ENCODE measurements around the gene UTP15. TPM values are rescaled to one million over a fixed set of nuclear protein-coding genes. Genes with fewer than 3 reads are reported as not detected.

Gene UTP15
- total RNA-seq = 19.8 and 26.3 TPM in 2 replicates

- peak; percentile 96 for DNase-seq (ENCODE audit: low read depth, low spot score)
Observed at GRCh38 chr5:73565139-73565968, at the start of gene UTP15, which contains the start of gene ANKRA2. Gene UTP15 (plus strand): TSS chr5:73565743. CDS start chr5:73567345, 1,602 bp downstream. Gene ANKRA2 (minus strand): TSS chr5:73565639. CDS start chr5:73562881, 2,758 bp downstream.

DNA sequence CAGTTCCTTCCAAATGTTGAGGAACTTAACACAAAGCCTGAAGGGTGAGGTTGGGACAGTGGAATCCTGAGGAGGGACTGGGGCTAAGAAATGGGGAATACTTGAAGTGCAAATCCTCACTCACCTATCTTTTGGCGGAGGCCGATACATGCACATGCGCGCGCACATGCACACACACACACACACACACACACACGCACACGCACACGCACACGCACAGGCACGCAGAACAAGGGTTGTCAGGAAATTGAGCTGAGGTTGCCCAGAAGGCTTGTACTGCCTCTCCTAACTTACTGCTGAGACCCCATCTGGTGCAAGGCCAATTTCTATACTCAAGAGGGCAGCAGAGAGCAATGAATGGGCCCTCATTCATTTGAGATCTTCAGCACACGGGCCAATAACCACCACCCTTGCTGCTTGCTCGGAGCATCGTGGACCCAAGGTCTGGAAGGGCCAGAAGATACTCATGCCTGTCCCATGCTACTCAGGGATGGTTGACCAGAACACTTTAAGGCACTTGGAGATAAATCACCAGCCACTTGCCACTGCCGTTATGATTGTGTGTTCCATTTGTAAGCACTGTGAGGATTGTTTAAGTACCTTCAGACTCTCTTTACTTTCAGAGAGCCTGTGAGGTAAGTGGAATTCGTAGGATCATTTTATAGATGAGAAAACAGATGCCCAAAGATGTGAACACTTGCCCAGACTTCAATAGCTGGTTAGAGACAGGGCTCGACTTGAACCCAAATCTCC is 45.8 kb upstream of the UTP15 start:
- peak; percentile 55 for DNase-seq (ENCODE audit: low read depth, low spot score)

GRCh38 chr5:73522989-73523388 is 42.6 kb upstream of the UTP15 start:
- no peak for DNase-seq (ENCODE audit: low read depth, low spot score)

DNA sequence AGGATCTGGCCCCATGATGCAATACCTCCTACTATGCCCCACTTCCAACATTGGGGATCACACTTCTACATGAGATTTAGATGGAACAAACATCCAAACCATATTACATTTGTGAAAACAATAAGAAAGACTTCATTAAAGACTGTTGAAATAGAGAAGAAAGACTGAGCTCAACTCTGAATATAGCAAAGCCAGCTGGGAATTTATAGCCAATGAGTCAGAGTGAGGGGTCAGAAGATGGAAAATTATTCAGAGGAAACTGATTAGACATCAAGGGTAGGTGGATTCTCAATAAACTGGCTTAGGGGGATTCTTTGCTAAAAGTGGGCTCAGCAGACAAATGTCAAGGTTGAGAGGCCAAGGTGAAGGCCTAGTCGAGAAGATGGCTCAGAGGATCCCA is 41.7 kb upstream of the UTP15 start:
- no peak for DNase-seq (ENCODE audit: low read depth, low spot score)

GRCh38 chr5:73525606-73526203 is 39.8 kb upstream of the UTP15 start:
- DNase-seq (ENCODE audit: low read depth, low spot score) = no peak

DNA sequence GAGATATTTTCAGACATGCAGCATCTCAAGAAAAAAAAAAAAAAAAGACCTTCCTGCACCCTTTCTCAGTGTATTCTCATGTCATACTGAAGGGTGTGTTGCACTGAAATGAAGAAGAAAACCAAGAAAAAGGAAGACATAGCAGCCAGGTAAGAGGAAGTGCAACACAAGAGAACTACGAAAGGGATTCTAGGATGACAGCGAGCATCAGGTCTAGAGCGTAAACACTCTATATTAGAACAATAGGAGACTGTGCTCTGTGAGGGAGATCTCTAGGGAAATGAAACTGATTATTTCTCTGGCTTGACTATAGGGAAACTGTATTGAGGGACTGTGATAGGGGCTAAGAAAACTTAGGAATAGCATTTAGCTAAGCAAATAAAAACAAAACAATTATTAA is 37.3 kb upstream of the UTP15 start:
- no peak for DNase-seq (ENCODE audit: low read depth, low spot score)

DNA sequence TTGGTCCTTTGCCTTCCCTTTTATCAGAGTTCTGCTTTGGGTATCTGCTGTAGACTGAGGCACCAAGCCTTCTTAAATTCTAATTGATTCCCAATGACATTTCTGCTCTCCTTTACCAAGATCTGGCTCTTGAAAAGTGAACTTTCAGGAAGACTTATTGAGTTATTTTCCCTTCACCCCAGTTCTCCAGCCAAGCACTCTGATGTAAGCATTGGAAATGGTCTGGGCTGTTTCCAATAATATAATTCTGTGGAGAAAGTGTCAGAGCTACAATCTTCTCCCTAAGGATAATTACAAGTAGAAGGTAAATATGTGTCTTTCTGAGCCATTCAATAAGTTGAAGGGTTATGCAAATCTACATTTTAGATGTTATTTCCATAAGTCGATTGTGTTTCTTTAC is 36.5 kb upstream of the UTP15 start:
- DNase-seq (ENCODE audit: low read depth, low spot score) = no peak

DNA sequence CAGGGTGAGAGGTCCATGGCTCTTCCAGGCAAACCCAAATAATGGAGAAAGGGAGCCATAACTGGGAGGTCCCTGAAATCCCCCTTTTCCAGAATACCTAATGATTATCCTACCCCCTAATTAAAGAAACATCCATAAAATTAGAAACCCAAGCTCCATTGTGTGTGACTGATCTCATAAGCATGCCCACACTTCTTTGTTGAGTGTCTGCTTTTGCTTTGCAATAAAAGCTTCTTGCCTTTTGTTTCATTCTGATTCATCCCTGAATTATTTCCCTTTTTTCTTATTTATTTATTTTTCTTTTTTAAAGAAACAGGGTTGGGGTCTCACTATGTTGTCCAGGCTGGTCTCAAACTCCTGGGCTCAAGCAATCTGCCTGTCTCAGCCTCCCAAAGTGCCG is 34.2 kb upstream of the UTP15 start:
- no peak for DNase-seq (ENCODE audit: low read depth, low spot score)

- DNase-seq (ENCODE audit: low read depth, low spot score) = no peak
Observed at GRCh38 chr5:73532195-73532594, 33.3 kb upstream of the UTP15 start.

- DNase-seq (ENCODE audit: low read depth, low spot score) = no peak
Observed at GRCh38 chr5:73534011-73534644, 31.4 kb upstream of the UTP15 start.

- no peak for DNase-seq (ENCODE audit: low read depth, low spot score)
Observed at GRCh38 chr5:73534971-73535370, 30.6 kb upstream of the UTP15 start.

DNA sequence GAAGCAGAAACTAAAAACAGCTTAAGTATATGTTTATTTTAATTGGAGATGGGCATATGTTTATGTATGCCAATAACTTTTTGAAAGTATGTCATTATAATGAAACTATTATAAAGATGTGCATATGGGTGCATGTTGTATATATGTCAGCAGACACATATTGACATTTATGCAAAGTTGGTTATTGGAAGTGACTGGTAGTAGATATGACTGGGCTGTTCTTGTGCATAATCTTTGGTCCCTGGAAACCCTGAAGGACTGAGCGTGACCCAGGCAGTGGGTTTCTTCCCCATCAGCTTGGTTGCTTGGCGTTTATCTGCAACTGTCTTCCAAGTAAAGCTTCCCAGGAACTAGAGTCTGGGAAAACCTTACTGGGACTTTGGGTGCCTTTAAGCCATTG is 25.8 kb upstream of the UTP15 start:
- no peak for DNase-seq (ENCODE audit: low read depth, low spot score)

- no peak for DNase-seq (ENCODE audit: low read depth, low spot score)
Observed at GRCh38 chr5:73540192-73540591, 25.4 kb upstream of the UTP15 start.

DNA sequence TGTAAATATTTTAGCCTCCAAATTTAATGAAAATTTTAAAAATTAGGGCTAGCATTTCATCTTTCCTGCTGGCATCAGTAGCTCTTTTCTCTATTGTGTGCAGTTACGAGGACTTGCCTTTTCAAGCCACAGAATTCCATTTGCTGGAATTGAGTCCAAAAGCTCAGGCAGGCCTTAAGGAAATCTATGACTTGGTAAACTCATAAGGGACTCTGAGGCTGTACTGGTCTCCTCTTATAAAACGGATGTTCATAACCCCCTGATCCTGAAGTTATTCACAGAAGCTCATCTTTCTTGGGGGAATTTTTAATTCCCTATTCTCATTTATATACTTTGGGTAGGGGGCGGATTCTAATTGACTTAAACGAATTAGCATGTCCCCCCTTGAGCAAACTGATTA is 23.5 kb upstream of the UTP15 start:
- DNase-seq (ENCODE audit: low read depth, low spot score) = no peak

DNA sequence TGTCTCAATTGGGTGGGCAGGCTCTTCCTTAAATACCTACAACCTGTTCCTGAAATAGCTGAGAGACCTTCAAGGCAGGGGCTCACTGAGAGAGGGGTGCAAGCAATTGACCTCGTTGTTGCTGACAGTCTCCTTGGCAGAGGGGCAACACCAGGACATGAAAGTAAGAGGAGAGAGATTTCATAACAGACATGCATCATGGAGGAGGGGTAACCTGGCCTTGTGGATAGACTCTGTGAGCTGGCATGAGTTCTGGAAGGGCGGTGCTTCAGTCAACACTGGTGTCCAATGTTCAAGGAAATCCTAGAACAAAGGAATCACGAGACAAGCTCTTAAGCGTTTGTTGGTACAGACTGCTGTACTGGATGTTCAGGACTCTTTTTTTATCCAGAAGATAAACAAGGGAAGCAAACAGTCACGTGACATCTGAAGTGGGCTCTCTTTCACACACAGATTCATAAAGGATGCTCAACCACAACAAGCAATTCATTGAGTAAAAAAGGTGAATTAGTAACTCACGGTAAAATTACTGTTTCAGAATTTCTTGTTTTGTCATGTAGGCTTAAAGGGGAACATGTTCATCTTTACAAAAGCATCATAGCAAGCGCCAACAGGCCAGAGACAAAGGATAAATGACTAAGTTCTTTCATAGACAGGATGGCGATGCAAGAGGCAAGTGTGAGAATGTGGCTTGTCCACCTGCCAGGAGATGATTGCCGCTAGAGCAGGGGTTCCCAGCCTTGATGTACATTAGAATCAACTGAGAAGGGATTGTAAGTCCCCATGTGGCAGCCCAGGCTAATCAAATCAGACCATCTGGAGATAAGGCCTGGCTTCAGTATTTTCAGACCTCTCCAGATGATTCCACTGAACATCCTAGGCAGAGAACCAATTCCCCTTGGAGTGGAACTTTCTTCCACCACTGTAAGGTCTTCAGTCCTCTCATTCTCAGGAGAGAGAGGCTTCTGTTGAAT is 20.8 kb upstream of the UTP15 start:
- DNase-seq (ENCODE audit: low read depth, low spot score) = peak; percentile 83

DNA sequence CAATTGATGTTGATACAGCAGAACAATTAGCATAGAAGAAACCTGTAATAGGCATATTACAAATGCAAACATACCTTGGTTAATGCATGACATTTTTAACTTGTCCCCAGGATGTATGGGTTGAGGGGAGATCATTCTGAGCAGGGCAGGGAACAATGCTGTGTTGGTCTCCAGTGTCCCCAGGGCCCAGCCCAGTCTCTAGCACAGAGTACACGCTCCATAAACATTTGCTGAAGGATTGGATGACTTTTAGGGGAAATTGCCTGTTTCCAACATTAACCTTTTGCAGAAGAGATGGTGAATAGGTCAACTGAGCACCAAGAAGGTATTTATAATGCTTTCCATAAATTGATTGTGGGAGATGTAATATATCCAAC is 20.2 kb upstream of the UTP15 start:
- DNase-seq (ENCODE audit: low read depth, low spot score) = no peak

- DNase-seq (ENCODE audit: low read depth, low spot score) = no peak
Observed at GRCh38 chr5:73550016-73550415, 15.5 kb upstream of the UTP15 start.

- DNase-seq (ENCODE audit: low read depth, low spot score) = no peak
Observed at GRCh38 chr5:73552642-73553041, 12.9 kb upstream of the UTP15 start.

GRCh38 chr5:73558950-73559349 is 6.6 kb upstream of the UTP15 start:
- no peak for DNase-seq (ENCODE audit: low read depth, low spot score)

DNA sequence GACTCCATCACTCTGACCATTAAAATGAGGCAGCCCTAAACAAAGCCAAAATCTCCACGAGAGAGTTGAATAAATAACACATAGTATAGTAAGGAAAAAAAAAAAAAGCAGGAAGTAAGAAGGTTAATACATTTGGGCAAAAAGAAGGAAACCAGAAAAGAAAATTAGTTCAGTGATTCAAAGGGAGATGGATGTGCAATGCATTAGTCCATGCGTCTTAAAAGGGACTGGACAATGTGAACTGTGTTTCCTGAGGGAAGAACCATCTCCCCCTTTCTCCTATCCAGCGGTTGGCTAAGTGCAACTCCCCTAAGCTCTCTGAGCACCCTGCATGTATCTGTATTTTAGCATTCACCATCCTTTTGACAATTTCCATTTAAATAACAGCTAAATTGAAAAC is 1.5 kb upstream of the UTP15 start:
- DNase-seq (ENCODE audit: low read depth, low spot score) = no peak

DNA sequence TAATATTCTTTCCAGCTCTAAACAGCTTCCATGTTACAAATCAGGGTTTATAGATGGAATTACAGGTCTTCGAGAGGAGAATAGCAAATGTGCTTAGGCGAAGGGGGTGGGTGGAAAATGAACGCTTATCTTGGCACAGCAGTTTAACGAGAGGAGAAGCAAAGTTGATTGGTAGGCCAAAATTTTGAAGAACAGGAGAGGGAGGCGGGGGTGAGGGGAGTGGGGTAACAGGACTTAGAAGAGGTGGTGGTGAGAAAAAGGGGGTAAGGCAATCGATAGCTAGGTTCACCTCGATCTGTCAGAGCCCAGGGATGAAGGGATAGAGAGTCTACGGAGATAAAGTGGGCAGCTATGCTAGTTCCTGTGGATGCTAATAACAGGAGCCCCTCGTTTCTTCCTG is 868 bp upstream of the UTP15 start:
- no peak for DNase-seq (ENCODE audit: low read depth, low spot score)
